Measurements from ENCODE around the gene ABCC1.

Gene ABCC1

GRCh38 chr16:16021646-16021987 is 72.2 kb downstream of the ABCC1 start:
- H3K79me2 ChIP-seq (ENCODE audit: insufficient read depth, low read length), result no peaks in the 10 kb centered on the region
- H3K4me3 ChIP-seq (ENCODE audit: low read depth, low read length, poor library complexity, severe bottlenecking), result no peak overlapping the region
- no peak for TF ChIP-seq EZH2 (IDR thresholded peaks at IDR 0.05; ENCODE audit: borderline replicate concordance, low read length)
- no peak for TF ChIP-seq CTCF (IDR thresholded peaks at IDR 0.05; ENCODE audit: low read length)
- H3K36me3 ChIP-seq (ENCODE audit: insufficient read depth, low read length), result peaks cover 55% of the 10 kb centered on the region
- H3K9ac ChIP-seq (ENCODE audit: low read length), result peak overlapping the region; percentile 36; the same call in 1 of the 2 replicates
- no peaks in the 10 kb centered on the region for H3K27me3 ChIP-seq (ENCODE audit: insufficient read depth, low read length)
- peak overlapping the region; percentile 47 for H3K4me2 ChIP-seq (ENCODE audit: low read length)
- H2AFZ ChIP-seq (ENCODE audit: low read length), result no peak overlapping the region
- no peaks in the 10 kb centered on the region for H4K20me1 ChIP-seq (ENCODE audit: insufficient read depth, low read length)
- H3K4me1 ChIP-seq (ENCODE audit: insufficient read depth, low read length, severe bottlenecking), result peaks cover 60% of the 10 kb centered on the region
- no peaks in the 10 kb centered on the region for H3F3A ChIP-seq (ENCODE audit: insufficient read depth, low read length)
- peak overlapping the region; percentile 89 for H3K27ac ChIP-seq (ENCODE audit: low read depth, low read length, poor library complexity, severe bottlenecking)
- no peaks in the 10 kb centered on the region for H3K9me2 ChIP-seq (ENCODE audit: low read depth, low read length)
- H3K9me3 ChIP-seq (ENCODE audit: low read length), result no peaks in the 10 kb centered on the region

- Histone ChIP-seq H3K79me2 (ENCODE audit: insufficient read depth, low read length) (no peaks in the 10 kb centered on the region), H3K9me2 (ENCODE audit: low read depth, low read length) (no peaks in the 10 kb centered on the region), H3K4me3 (ENCODE audit: low read depth, low read length, poor library complexity, severe bottlenecking) (no peak overlapping the region), H3K27me3 (ENCODE audit: insufficient read depth, low read length) (no peaks in the 10 kb centered on the region), H3K9me3 (ENCODE audit: low read length) (no peaks in the 10 kb centered on the region), H3F3A (ENCODE audit: insufficient read depth, low read length) (no peaks in the 10 kb centered on the region), H3K36me3 (ENCODE audit: insufficient read depth, low read length) (peaks cover 49% of the 10 kb centered on the region), H3K4me1 (ENCODE audit: insufficient read depth, low read length, severe bottlenecking) (peaks cover 60% of the 10 kb centered on the region), H3K27ac (ENCODE audit: low read depth, low read length, poor library complexity, severe bottlenecking) (peak overlapping the region; percentile 89), H3K9ac (ENCODE audit: low read length) (peak overlapping the region; percentile 36), H2AFZ (ENCODE audit: low read length) (no peak overlapping the region), H3K4me2 (ENCODE audit: low read length) (peak overlapping the region; percentile 47), H4K20me1 (ENCODE audit: insufficient read depth, low read length) (no peaks in the 10 kb centered on the region)
- TF ChIP-seq EZH2 (IDR thresholded peaks at IDR 0.05; ENCODE audit: borderline replicate concordance, low read length) (no peak), CTCF (IDR thresholded peaks at IDR 0.05; ENCODE audit: low read length) (no peak)
Measured at GRCh38 chr16:16021988-16022682, 72.7 kb downstream of the ABCC1 start.

- peaks cover 44% of the 10 kb centered on the region for H3K36me3 ChIP-seq (ENCODE audit: insufficient read depth, low read length)
- H3K27ac ChIP-seq (ENCODE audit: low read depth, low read length, poor library complexity, severe bottlenecking), result peak overlapping the region; percentile 89
- H4K20me1 ChIP-seq (ENCODE audit: insufficient read depth, low read length), result no peaks in the 10 kb centered on the region
- no peaks in the 10 kb centered on the region for H3F3A ChIP-seq (ENCODE audit: insufficient read depth, low read length)
- H3K79me2 ChIP-seq (ENCODE audit: insufficient read depth, low read length), result no peaks in the 10 kb centered on the region
- no peak overlapping the region for H2AFZ ChIP-seq (ENCODE audit: low read length)
- TF ChIP-seq CTCF (IDR thresholded peaks at IDR 0.05; ENCODE audit: low read length) (no peak), EZH2 (IDR thresholded peaks at IDR 0.05; ENCODE audit: borderline replicate concordance, low read length) (no peak)
- no peaks in the 10 kb centered on the region for H3K9me3 ChIP-seq (ENCODE audit: low read length)
- no peaks in the 10 kb centered on the region for H3K9me2 ChIP-seq (ENCODE audit: low read depth, low read length)
- H3K4me2 ChIP-seq (ENCODE audit: low read length), result peak overlapping the region; percentile 47
- H3K4me1 ChIP-seq (ENCODE audit: insufficient read depth, low read length, severe bottlenecking), result peaks cover 60% of the 10 kb centered on the region
- H3K4me3 ChIP-seq (ENCODE audit: low read depth, low read length, poor library complexity, severe bottlenecking), result no peak overlapping the region
- H3K9ac ChIP-seq (ENCODE audit: low read length), result no peak overlapping the region
- H3K27me3 ChIP-seq (ENCODE audit: insufficient read depth, low read length), result no peaks in the 10 kb centered on the region
Measured at GRCh38 chr16:16022683-16023064, 73.3 kb downstream of the ABCC1 start.
